ENCODE measurements around the gene CCND1. TPM values are rescaled to one million over a fixed set of nuclear protein-coding genes. Genes with fewer than 3 reads are reported as not detected.

CCND1 gene
- total RNA-seq, 8 experiments from 2014 or later = 6.9 to 477 (median 84.7) TPM

- 0 to 2% (median 0%) methylated on average over 2 to 11 of the region's 64 CpGs; no CpG with 5 or more reads in 7 of the 10 experiments for WGBS, 10 experiments
- Histone ChIP-seq H3K4me1 (replicated peaks in 1 of 2) (peaks cover 13 to 37% of the 10 kb centered on the region in 2 donors), H3K27ac (no peak overlapping the region), H3K4me3 (peak overlapping the region; percentile 22 to 40 (median 26))
- peak; percentile 45 to 64 (median 56) for ATAC-seq (replicated peaks in 6 of 8)
- in situ Hi-C loops (cut with MboI; ENCODE audit: low pct_unique_long_range_greater_than_20kb in 2 of 9, low sequenced_read_pairs in 9 of 9, unreplicated experiment in 9 of 9) = no loop called here
Observed at GRCh38 chr11:69638941-69639681, 1.8 kb upstream of the CCND1 start.

DNA sequence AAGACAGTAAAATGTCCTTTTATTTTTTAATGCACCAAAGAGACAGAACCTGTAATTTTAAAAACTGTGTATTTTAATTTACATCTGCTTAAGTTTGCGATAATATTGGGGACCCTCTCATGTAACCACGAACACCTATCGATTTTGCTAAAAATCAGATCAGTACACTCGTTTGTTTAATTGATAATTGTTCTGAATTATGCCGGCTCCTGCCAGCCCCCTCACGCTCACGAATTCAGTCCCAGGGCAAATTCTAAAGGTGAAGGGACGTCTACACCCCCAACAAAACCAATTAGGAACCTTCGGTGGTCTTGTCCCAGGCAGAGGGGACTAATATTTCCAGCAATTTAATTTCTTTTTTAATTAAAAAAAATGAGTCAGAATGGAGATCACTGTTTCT is 1.1 kb upstream of the CCND1 start:
- Histone ChIP-seq H3K4me1 (replicated peaks in 1 of 2) (peaks cover 21 to 40% of the 10 kb centered on the region in 2 donors), H3K4me3 (peak overlapping the region in 1 of 5 donors; percentile 41), H3K27ac (no peak overlapping the region)
- no peak for ATAC-seq (replicated peaks in 6 of 8)
- WGBS, 10 experiments = 0 to 9% (median 5%) methylated on average over 1 to 9 of the region's 9 CpGs
- in situ Hi-C loops (cut with MboI; ENCODE audit: low pct_unique_long_range_greater_than_20kb in 2 of 9, low sequenced_read_pairs in 9 of 9, unreplicated experiment in 9 of 9) = loop anchor here in 3 of 9 experiments (5.0 to 10.0 kb wide), 3 partner anchors 533 to 545 kb away; no protein-coding TSS in a partner anchor

- Histone ChIP-seq H3K4me1 (replicated peaks in 1 of 2) (peaks cover 25 to 46% of the 10 kb centered on the region in 2 donors), H3K27ac (no peak overlapping the region), H3K4me3 (peak overlapping the region in 4 of 5 donors; percentile 31 to 46 (median 40))
- in situ Hi-C loops (cut with MboI; ENCODE audit: low pct_unique_long_range_greater_than_20kb in 2 of 9, low sequenced_read_pairs in 9 of 9, unreplicated experiment in 9 of 9) = loop anchor here in 3 of 9 experiments (5.0 to 10.0 kb wide), 3 partner anchors 533 to 546 kb away; no protein-coding TSS in a partner anchor
- ATAC-seq (replicated peaks in 6 of 8) = no peak
- 0 to 13% (median 2%) methylated on average over 1 to 17 of the region's 43 CpGs; no CpG with 5 or more reads in 1 of the 10 experiments for WGBS, 10 experiments
Observed at GRCh38 chr11:69640260-69640994, 529 bp upstream of the CCND1 start.

DNA sequence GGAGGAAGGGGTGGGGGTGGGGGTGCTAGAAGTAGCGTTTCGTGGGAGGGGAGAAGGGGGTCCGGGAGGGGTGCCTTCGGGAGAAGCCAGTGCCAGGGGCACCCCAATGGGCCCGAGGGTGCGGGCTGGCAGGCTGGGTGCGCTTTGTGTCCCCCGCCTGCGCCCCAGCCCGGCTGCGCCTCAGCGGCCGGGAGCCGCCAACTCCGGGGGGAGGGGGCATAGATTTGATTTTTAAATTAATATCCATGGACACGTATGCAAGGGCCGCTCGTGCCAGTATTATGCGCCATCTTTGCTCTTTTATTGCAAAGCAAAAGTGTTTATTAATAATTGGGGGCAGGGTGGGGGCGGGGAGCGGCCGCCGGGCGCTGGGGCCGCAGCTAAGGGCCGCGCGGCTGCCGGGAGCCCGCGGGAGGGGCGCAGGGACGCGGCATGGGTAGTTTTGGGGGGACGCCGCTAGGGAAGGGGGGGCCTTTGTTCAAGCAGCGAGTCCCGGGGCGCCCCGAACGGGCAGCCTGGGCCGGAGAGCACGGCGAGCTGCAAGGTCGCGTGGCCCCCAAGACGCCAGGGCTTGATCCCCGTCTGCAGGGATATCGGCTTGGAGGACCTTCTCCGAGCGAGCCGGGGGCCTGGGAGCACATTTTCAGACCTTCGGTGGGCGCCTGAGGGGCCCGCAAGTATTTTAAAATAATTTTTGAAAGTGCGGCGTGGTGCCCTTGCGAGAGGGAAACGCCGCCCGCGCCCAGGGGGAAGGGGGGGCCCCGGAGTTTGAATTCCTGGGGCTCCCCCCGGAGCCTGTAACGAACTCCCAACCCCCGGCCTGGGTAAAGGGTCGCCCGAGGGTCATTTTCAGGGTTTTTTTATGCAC is 959 bp downstream of the CCND1 start:
- H3K27ac ChIP-seq = no peak overlapping the region
- in situ Hi-C loops (cut with MboI; ENCODE audit: low pct_unique_long_range_greater_than_20kb in 2 of 9, low sequenced_read_pairs in 9 of 9, unreplicated experiment in 9 of 9) = loop anchor here in 3 of 9 experiments (5.0 to 10.0 kb wide), 3 partner anchors 535 to 547 kb away; no protein-coding TSS in a partner anchor
- WGBS, 10 experiments = 0 to 6% (median 0%) methylated on average over 5 to 13 of the region's 68 CpGs; no CpG with 5 or more reads in 7 of the 10 experiments

DNA sequence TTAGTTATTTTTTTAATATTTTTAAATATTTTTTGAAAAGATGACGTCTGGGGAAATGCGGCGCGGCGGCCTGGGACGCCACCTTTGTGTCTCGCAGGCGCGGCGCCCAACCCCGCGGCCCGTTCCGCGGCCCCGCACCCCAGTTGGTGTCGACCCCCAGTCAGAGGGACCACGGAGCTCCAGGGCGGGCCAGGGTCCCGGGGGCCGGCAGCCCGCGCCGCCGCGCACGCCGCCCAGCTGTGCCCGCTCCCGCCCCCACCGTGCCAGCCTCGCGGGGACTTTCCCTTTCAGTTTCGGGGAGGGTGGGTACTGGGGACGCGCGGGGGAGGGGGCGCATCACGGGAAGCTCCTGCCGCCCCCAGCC is 1.6 kb downstream of the CCND1 start:
- Histone ChIP-seq H3K4me1 (replicated peaks in 1 of 2) (peaks cover 33 to 52% of the 10 kb centered on the region in 2 donors), H3K27ac (no peak overlapping the region), H3K4me3 (peak overlapping the region; percentile 31 to 46 (median 41))
- no peak for ATAC-seq (replicated peaks in 6 of 8)
- in situ Hi-C loops (cut with MboI; ENCODE audit: low pct_unique_long_range_greater_than_20kb in 2 of 9, low sequenced_read_pairs in 9 of 9, unreplicated experiment in 9 of 9) = loop anchor here in 3 of 9 experiments (5.0 to 10.0 kb wide), 3 partner anchors 535 to 548 kb away; no protein-coding TSS in a partner anchor
- WGBS, 10 experiments = no CpG with 5 or more reads among the region's 40 CpGs

More for the DNA sequence above, 959 bp downstream of the CCND1 start:
- H3K4me1 ChIP-seq (replicated peaks in 1 of 2) = peaks cover 33 to 52% of the 10 kb centered on the region in 2 donors
- peak overlapping the region; percentile 31 to 46 (median 41) for H3K4me3 ChIP-seq
- no peak for ATAC-seq (replicated peaks in 6 of 8)

DNA sequence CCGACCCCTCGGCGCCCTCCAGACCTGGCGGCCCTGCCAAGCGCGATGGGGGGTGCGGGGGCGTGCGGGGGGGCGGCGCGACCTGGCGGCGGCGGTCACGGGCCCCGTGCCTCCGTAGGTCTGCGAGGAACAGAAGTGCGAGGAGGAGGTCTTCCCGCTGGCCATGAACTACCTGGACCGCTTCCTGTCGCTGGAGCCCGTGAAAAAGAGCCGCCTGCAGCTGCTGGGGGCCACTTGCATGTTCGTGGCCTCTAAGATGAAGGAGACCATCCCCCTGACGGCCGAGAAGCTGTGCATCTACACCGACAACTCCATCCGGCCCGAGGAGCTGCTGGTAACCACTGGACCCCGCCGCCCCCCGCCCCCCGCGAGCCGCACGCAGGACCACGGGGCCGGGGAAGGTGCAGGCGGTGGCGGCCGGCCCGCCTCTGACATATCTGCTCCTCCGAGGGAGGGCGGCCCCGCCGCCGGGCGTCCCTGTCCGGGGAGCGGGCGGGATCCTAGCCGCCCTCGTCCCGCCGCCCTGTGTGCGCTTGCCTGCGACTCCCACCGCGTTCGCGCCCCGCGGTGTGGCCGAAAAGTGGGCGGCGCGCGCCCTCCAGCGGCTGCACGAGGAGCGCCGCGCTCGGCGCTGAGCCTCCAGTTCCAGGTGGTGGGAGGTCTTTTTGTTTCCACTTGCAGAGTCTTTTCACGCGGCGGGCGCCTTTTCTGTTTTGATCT is 2.1 kb downstream of the CCND1 start:
- ATAC-seq (replicated peaks in 6 of 8) = peak; percentile 4 to 70 (median 59)
- WGBS, 10 experiments = 0% methylated on average over 7 of the region's 81 CpGs; no CpG with 5 or more reads in 9 of the 10 experiments
- Histone ChIP-seq H3K4me1 (replicated peaks in 1 of 2) (peaks cover 35 to 50% of the 10 kb centered on the region in 2 donors), H3K4me3 (peak overlapping the region; percentile 31 to 46 (median 41)), H3K27ac (no peak overlapping the region)
- in situ Hi-C loops (cut with MboI; ENCODE audit: low pct_unique_long_range_greater_than_20kb in 2 of 9, low sequenced_read_pairs in 9 of 9, unreplicated experiment in 9 of 9) = loop anchor here in 3 of 9 experiments (5.0 to 10.0 kb wide), 3 partner anchors 536 to 548 kb away; no protein-coding TSS in a partner anchor

DNA sequence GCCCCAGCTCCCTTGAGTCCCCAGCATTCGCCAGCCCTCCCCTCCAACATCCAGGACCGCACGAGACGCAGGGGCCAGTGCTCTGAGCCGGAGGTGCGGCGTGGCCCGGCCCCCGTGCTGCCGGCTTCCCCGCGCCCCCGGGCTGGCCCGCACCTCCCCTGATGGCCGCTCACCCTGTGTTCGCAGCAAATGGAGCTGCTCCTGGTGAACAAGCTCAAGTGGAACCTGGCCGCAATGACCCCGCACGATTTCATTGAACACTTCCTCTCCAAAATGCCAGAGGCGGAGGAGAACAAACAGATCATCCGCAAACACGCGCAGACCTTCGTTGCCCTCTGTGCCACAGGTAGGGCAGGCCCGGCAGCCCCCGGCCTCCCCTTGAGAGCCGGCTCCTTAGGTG is 2.7 kb downstream of the CCND1 start:
- Histone ChIP-seq H3K4me1 (replicated peaks in 1 of 2) (peaks cover 39 to 54% of the 10 kb centered on the region in 2 donors), H3K27ac (no peak overlapping the region), H3K4me3 (peak overlapping the region in 4 of 5 donors; percentile 31 to 42 (median 40))
- no peak for ATAC-seq (replicated peaks in 6 of 8)
- in situ Hi-C loops (cut with MboI; ENCODE audit: low pct_unique_long_range_greater_than_20kb in 2 of 9, low sequenced_read_pairs in 9 of 9, unreplicated experiment in 9 of 9) = loop anchor here in 3 of 9 experiments (5.0 to 10.0 kb wide), 3 partner anchors 536 to 549 kb away; no protein-coding TSS in a partner anchor
- WGBS, 10 experiments = 0 to 73% (median 70%) methylated on average over 1 to 3 of the region's 27 CpGs; no CpG with 5 or more reads in 7 of the 10 experiments

DNA sequence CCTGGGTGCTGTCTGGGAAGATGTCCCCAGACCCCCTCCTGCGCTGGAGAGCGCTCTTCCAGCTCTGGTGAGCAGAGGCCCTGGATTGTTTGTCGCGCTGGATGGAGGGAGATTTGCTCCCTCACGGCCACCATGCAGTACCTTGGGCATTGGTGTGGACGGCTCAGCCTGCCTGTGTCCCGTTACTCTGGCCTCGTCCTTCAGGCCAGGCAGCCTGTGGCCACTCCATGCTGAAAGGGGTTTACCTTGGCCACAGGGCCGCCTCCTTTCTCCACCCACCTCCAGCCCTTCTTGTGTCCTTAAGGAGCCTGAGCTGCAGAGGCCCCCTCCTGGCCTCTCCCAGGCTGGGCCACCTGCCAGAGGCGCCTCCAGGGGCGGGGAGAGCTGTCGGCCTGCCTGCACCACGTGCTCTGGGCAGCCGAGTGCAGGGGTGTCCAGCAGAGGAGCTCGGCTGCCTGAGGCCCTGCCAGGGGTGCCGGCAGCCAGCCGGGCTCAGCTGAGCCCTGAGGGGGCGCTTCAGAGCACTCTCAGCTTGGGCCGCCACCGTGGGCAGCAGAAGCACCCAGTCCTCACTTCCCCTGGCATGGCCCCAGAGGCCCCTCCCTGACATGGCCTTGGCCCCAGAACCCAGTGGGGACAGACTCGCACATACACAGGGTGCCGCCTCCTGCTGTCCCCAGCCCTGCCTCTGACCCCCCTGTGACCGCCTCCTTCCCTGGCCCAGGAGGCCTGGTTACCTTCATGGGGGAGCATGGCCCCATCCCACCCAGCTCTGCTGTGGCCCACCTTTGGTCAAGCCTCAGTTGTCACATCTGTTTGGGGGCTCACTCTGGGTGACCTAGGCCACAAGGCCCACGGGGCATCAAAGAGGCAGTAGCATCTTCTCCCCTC is 3.4 kb downstream of the CCND1 start:
- peak; percentile 24 to 70 (median 64) for ATAC-seq (replicated peaks in 6 of 8)
- 57 to 81% (median 65%) methylated on average over 1 to 4 of the region's 24 CpGs; no CpG with 5 or more reads in 7 of the 10 experiments for WGBS, 10 experiments
- H3K27ac ChIP-seq = no peak overlapping the region
- in situ Hi-C loops (cut with MboI; ENCODE audit: low pct_unique_long_range_greater_than_20kb in 2 of 9, low sequenced_read_pairs in 9 of 9, unreplicated experiment in 9 of 9) = loop anchor here in 3 of 9 experiments (5.0 to 10.0 kb wide), 3 partner anchors 537 to 550 kb away; no protein-coding TSS in a partner anchor
- H3K4me3 ChIP-seq = no peak overlapping the region
- H3K4me1 ChIP-seq (replicated peaks in 1 of 2) = peaks cover 39 to 54% of the 10 kb centered on the region in 2 donors

GRCh38 chr11:69644962-69645675 is 4.2 kb downstream of the CCND1 start:
- Histone ChIP-seq H3K4me1 (replicated peaks in 1 of 2) (peaks cover 35 to 49% of the 10 kb centered on the region in 2 donors), H3K4me3 (no peak overlapping the region), H3K27ac (no peak overlapping the region)
- WGBS, 10 experiments = 80 to 100% (median 82%) methylated on average over 1 to 3 of the region's 20 CpGs; no CpG with 5 or more reads in 7 of the 10 experiments
- in situ Hi-C loops (cut with MboI; ENCODE audit: low pct_unique_long_range_greater_than_20kb in 2 of 9, low sequenced_read_pairs in 9 of 9, unreplicated experiment in 9 of 9) = loop anchor here in 3 of 9 experiments (5.0 to 10.0 kb wide), 3 partner anchors 538 to 550 kb away; no protein-coding TSS in a partner anchor
- peak in 2 of 8 experiments; percentile 3 to 4 for ATAC-seq (replicated peaks in 6 of 8)

DNA sequence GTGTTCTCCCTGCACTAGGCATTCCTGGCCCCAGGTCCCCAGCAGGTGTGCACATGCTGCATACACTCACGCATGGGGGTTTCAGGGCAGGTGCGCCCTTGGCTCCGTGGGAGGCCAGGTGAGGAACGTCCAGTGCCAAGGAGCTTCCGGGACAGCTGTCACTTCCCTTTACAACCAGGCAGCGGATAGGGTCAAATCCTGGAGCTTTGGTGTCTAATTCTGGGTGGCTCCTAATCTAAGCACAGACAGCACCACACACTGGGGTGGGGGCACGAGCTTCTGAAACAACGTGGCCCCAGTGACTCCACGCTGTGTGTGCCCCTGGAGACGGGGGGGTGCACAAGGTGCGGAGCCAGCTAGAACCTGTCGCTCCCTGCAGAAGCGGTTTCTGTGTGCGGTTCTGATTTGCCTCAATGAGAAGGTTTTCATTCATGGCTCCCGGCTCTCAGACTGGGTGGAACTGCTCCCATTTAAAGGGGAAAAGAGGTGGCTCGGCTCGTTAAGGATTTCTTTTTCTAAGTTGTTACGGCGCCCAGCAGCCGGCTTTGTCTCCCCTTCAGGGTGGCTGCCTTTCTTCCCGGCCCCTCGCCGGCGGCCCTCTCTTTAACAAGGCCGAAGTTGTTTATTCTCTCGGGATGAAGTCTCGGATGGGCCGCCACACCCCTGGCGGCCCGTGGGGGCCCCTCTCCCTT is 5.0 kb downstream of the CCND1 start:
- in situ Hi-C loops (cut with MboI; ENCODE audit: low pct_unique_long_range_greater_than_20kb in 2 of 9, low sequenced_read_pairs in 9 of 9, unreplicated experiment in 9 of 9) = loop anchor here in 2 of 9 experiments (10.0 kb wide), 2 partner anchors 541 to 551 kb away; no protein-coding TSS in a partner anchor
- H3K27ac ChIP-seq = no peak overlapping the region
- peaks cover 35 to 42% of the 10 kb centered on the region in 2 donors for H3K4me1 ChIP-seq (replicated peaks in 1 of 2)
- peak in 2 of 8 experiments; percentile 5 to 14 for ATAC-seq (replicated peaks in 6 of 8)
- WGBS, 10 experiments = 0 to 100% (median 70%) methylated on average over 2 to 6 of the region's 30 CpGs; no CpG with 5 or more reads in 2 of the 10 experiments
- no peak overlapping the region for H3K4me3 ChIP-seq

All from motor neuron (in vitro differentiated cells).